Activated CD4-positive, alpha-beta T cell treated with anti-CD3 and anti-CD28 coated beads for 1 hour (primary cell): ENCODE results near the gene MPRIP.
"Not testable (repeated sequence)": the region's sequence is repeated elsewhere in the genome, so short reads cannot be mapped to it uniquely, and the experiment has no call there.

Experiments used
- DNase-seq: peaks from one replicate; pipeline ENCODE4 v3.0.0-alpha.2; 2020

MPRIP gene

GRCh38 chr17:17042384-17042736, at the start of gene MPRIP:
Gene MPRIP, plus strand, starts transcription at chr17:17042457. Its CDS starts 392 bp downstream, at chr17:17042849.
- no peak for DNase-seq

GRCh38 chr17:16994631-16995030, 47.6 kb upstream of the MPRIP start:
- DNase-seq: no peak

- no peak for DNase-seq
Observed at GRCh38 chr17:16995930-16996329, 46.3 kb upstream of the MPRIP start.

GRCh38 chr17:16996726-16997125, 45.5 kb upstream of the MPRIP start:
- not testable (repeated sequence) for DNase-seq

GRCh38 chr17:16997514-16998429, 44.5 kb upstream of the MPRIP start:
- no peak for DNase-seq

- DNase-seq: no peak
Observed at GRCh38 chr17:16999931-17000625, 42.2 kb upstream of the MPRIP start.

GRCh38 chr17:17001076-17001777, 41.0 kb upstream of the MPRIP start:
- DNase-seq: no peak

- peak; percentile 61 for DNase-seq
Observed at GRCh38 chr17:17001874-17002520, 40.3 kb upstream of the MPRIP start.

- not testable (repeated sequence) for DNase-seq
Observed at GRCh38 chr17:17002731-17003715, 39.2 kb upstream of the MPRIP start.

- no peak for DNase-seq
Observed at GRCh38 chr17:17004251-17004996, 37.8 kb upstream of the MPRIP start.

- not testable (repeated sequence) for DNase-seq
Observed at GRCh38 chr17:17004997-17005614, 37.2 kb upstream of the MPRIP start.

GRCh38 chr17:17007891-17008290, 34.4 kb upstream of the MPRIP start:
- not testable (repeated sequence) for DNase-seq

- DNase-seq: not testable (repeated sequence)
Observed at GRCh38 chr17:17008621-17009397, 33.4 kb upstream of the MPRIP start.

- not testable (repeated sequence) for DNase-seq
Observed at GRCh38 chr17:17009972-17010371, 32.3 kb upstream of the MPRIP start.

GRCh38 chr17:17010545-17011034, 31.7 kb upstream of the MPRIP start:
- DNase-seq: not testable (repeated sequence)

GRCh38 chr17:17011043-17011907, 31.0 kb upstream of the MPRIP start:
- not testable (repeated sequence) for DNase-seq

GRCh38 chr17:17013828-17014747, 28.2 kb upstream of the MPRIP start:
- DNase-seq: not testable (repeated sequence)
